H54 (cell line): Measurements from ENCODE around the gene GNA12.

Source experiments
- DNase-seq: peaks from one replicate; pipeline ENCODE4 v3.0.0; 2011; ENCODE audit warnings: low spot score, mixed read lengths; ENCODE audit not compliant: insufficient read length
- FAIRE-seq: peaks from 3 replicates; lab custom pipeline; 2011; peaks lifted over from hg19 to GRCh38; lab: Jason Lieb, UNC
- POLR2A ChIP-seq: IDR thresholded peaks from 2 replicates; pipeline ENCODE4 v1.6.1; 2011; ENCODE audit warnings: low read depth, mild to moderate bottlenecking, low read length

Gene GNA12

GRCh38 chr7:2791390-2791789 is 52.7 kb downstream of the GNA12 start:
- DNase-seq = no peak
- TF ChIP-seq POLR2A = no peak
- no peak for FAIRE-seq

GRCh38 chr7:2787251-2787951 is 56.7 kb downstream of the GNA12 start:
- DNase-seq = no peak
- TF ChIP-seq POLR2A = no peak
- no peak for FAIRE-seq

GRCh38 chr7:2786607-2787116 is 57.4 kb downstream of the GNA12 start:
- FAIRE-seq = no peak
- no peak for DNase-seq
- TF ChIP-seq POLR2A = no peak

GRCh38 chr7:2785071-2785500 is 59.0 kb downstream of the GNA12 start:
- FAIRE-seq = no peak
- TF ChIP-seq POLR2A = no peak

GRCh38 chr7:2782565-2782964 is 61.5 kb downstream of the GNA12 start:
- DNase-seq = no peak
- no peak for TF ChIP-seq POLR2A
- no peak for FAIRE-seq

More at GRCh38 chr7:2785071-2785500, 59.0 kb downstream of the GNA12 start:
- DNase-seq = no peak

GRCh38 chr7:2782121-2782520 is 62.0 kb downstream of the GNA12 start:
- no peak for TF ChIP-seq POLR2A
- no peak for FAIRE-seq
- DNase-seq = no peak

- no peak for TF ChIP-seq POLR2A
- FAIRE-seq (no peak), DNase-seq (no peak)
These were observed 62.5 kb downstream of the GNA12 start for GRCh38 chr7:2781636-2782035.

- DNase-seq (no peak), FAIRE-seq (no peak)
- TF ChIP-seq POLR2A = no peak
These were observed 65.1 kb downstream of the GNA12 start for GRCh38 chr7:2779051-2779450.

GRCh38 chr7:2777898-2778535 is 66.1 kb downstream of the GNA12 start:
- no peak for TF ChIP-seq POLR2A
- FAIRE-seq = no peak
- no peak for DNase-seq

- DNase-seq (no peak), FAIRE-seq (no peak)
- TF ChIP-seq POLR2A = no peak
These were observed 67.7 kb downstream of the GNA12 start for GRCh38 chr7:2776401-2776800.

- FAIRE-seq (no peak), DNase-seq (no peak)
- no peak for TF ChIP-seq POLR2A
These were observed 68.3 kb downstream of the GNA12 start for GRCh38 chr7:2775785-2776184.

GRCh38 chr7:2775376-2775775 is 68.7 kb downstream of the GNA12 start:
- DNase-seq (no peak), FAIRE-seq (no peak)
- TF ChIP-seq POLR2A = no peak

GRCh38 chr7:2774935-2775334 is 69.2 kb downstream of the GNA12 start:
- TF ChIP-seq POLR2A = no peak
- FAIRE-seq (no peak), DNase-seq (no peak)

GRCh38 chr7:2774280-2774679 is 69.8 kb downstream of the GNA12 start:
- no peak for FAIRE-seq
- no peak for TF ChIP-seq POLR2A
- no peak for DNase-seq

- no peak for DNase-seq
- TF ChIP-seq POLR2A = no peak
- FAIRE-seq = no peak
These were observed 70.5 kb downstream of the GNA12 start for GRCh38 chr7:2773608-2774007.
